Measurements from ENCODE around the gene ACTL8. TPM values are rescaled to one million over a fixed set of nuclear protein-coding genes. Genes with fewer than 3 reads are reported as not detected.

The ACTL8 gene
- total RNA-seq, 1 experiment from 2014 or later: not detected

DNA sequence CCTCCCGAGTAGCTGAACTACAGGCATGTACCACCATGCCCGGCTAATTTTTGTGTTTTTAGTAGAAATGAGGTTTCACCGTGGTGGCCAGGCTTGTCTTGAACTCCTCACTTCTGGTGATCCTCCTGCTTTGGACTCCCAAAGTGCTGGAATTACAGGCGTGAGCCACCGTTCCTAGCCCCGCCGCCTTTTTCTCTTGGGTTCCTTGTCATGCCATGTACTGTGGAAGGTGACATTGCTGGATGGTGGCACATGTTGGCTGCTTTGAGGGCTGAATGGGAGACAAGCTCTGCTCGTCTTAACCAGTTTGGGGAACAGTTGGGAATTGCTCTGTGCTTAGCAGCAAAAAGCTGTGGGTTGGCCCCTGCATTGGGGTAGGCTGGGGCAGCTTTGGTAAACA is 22.7 kb downstream of the ACTL8 start:
- CTCF ChIA-PET: no interaction called here
- H3K27ac Mint-ChIP-seq (ENCODE audit: unreplicated experiment): no peak overlapping the region
- H3K36me3 Mint-ChIP-seq (ENCODE audit: insufficient read depth, unreplicated experiment): peaks cover 4% of the 10 kb centered on the region
- H3K9me3 Mint-ChIP-seq (ENCODE audit: low read depth, unreplicated experiment): no peaks in the 10 kb centered on the region
- peaks cover 69% of the 10 kb centered on the region for H3K27me3 Mint-ChIP-seq (ENCODE audit: unreplicated experiment)
- intact Hi-C loops (cut with micrococcal nuclease; ENCODE audit: unreplicated experiment): no loop called here
- H3K4me1 Mint-ChIP-seq (ENCODE audit: low read depth, unreplicated experiment): no peaks in the 10 kb centered on the region
- no peak overlapping the region for H3K4me3 Mint-ChIP-seq (ENCODE audit: low read depth, unreplicated experiment)
- BruUV-seq (replicated peaks): no TSS peak
- DNase-seq: no peak
- TF ChIP-seq CTCF (IDR thresholded peaks at IDR 0.05; ENCODE audit: unreplicated experiment): no peak

DNA sequence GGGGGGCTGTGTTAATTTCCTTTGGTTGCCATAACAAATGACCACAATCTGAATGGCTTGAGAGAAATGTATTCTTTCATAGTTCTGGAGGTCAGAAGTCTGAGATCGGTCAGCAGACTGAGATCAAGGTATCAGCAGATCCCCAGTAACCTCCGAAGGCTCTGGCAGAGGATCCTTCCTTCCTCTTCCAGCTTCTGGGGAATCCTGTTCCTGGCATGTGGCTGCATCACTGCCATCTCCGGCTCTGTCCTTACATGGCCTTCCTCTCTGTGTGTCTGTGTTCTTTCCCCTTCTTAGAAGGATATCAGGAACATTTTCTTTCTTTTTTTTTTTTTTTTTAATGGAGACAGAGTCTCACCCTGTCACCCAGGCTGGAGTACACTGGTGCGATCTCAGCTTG is 25.8 kb downstream of the ACTL8 start:
- no TSS peak for BruUV-seq (replicated peaks)
- peaks cover 66% of the 10 kb centered on the region for H3K27me3 Mint-ChIP-seq (ENCODE audit: unreplicated experiment)
- no peak overlapping the region for H3K4me3 Mint-ChIP-seq (ENCODE audit: low read depth, unreplicated experiment)
- H3K4me1 Mint-ChIP-seq (ENCODE audit: low read depth, unreplicated experiment): no peaks in the 10 kb centered on the region
- DNase-seq: no peak
- no peak for TF ChIP-seq CTCF (IDR thresholded peaks at IDR 0.05; ENCODE audit: unreplicated experiment)
- no peak overlapping the region for H3K27ac Mint-ChIP-seq (ENCODE audit: unreplicated experiment)
- CTCF ChIA-PET: interaction anchor here (0.7 kb wide), 1 partner anchor 66 kb away, joined by 6 read pairs; no protein-coding TSS in a partner anchor
- intact Hi-C loops (cut with micrococcal nuclease; ENCODE audit: unreplicated experiment): no loop called here
- H3K9me3 Mint-ChIP-seq (ENCODE audit: low read depth, unreplicated experiment): no peaks in the 10 kb centered on the region
- H3K36me3 Mint-ChIP-seq (ENCODE audit: insufficient read depth, unreplicated experiment): no peaks in the 10 kb centered on the region

GRCh38 chr1:17789926-17790325 is 34.8 kb downstream of the ACTL8 start:
- BruUV-seq (replicated peaks): no TSS peak
- H3K27me3 Mint-ChIP-seq (ENCODE audit: unreplicated experiment): peaks cover 85% of the 10 kb centered on the region
- intact Hi-C loops (cut with micrococcal nuclease; ENCODE audit: unreplicated experiment): no loop called here
- no peaks in the 10 kb centered on the region for H3K9me3 Mint-ChIP-seq (ENCODE audit: low read depth, unreplicated experiment)
- DNase-seq: no peak
- CTCF ChIA-PET: no interaction called here
- H3K27ac Mint-ChIP-seq (ENCODE audit: unreplicated experiment): no peak overlapping the region
- no peaks in the 10 kb centered on the region for H3K36me3 Mint-ChIP-seq (ENCODE audit: insufficient read depth, unreplicated experiment)
- H3K4me3 Mint-ChIP-seq (ENCODE audit: low read depth, unreplicated experiment): no peak overlapping the region
- no peaks in the 10 kb centered on the region for H3K4me1 Mint-ChIP-seq (ENCODE audit: low read depth, unreplicated experiment)
- no peak for TF ChIP-seq CTCF (IDR thresholded peaks at IDR 0.05; ENCODE audit: unreplicated experiment)

DNA sequence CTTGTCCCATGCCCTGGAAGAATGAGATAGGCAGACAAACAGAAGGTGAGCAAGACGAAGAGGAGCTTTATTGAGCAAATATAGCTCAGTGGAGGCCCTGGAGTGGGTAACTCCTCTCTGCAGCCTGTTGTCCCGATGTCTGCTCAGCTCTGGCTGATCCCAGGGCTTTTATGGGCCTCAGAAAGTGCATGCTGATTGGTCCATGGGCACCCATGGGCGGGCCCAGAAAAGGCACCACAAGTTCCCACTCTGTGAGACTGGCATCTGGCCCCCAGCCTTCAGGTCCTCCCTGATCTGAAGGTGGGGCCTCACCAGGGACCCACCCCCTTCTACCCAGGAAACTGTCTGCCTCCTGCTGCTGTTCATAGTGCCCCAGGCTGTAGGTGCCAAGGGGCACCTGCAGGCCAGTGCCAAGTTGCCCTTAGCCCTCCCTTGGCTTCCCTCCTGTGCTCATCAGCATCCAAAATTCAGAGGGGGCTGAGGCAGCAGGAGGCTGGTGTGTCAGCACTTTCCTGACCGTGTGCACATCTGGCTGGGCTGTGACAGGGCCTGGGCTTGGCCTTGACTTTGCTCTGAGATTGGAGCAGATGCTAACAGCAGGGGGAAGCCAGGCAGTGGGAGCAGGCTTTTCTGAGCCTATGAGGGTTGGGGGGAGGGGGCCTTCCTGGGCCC is 35.4 kb downstream of the ACTL8 start:
- Mint-ChIP-seq H3K27ac (ENCODE audit: unreplicated experiment) (no peak overlapping the region), H3K36me3 (ENCODE audit: insufficient read depth, unreplicated experiment) (no peaks in the 10 kb centered on the region), H3K9me3 (ENCODE audit: low read depth, unreplicated experiment) (no peaks in the 10 kb centered on the region), H3K4me3 (ENCODE audit: low read depth, unreplicated experiment) (no peak overlapping the region), H3K4me1 (ENCODE audit: low read depth, unreplicated experiment) (no peaks in the 10 kb centered on the region), H3K27me3 (ENCODE audit: unreplicated experiment) (peaks cover 85% of the 10 kb centered on the region)
- no peak for TF ChIP-seq CTCF (IDR thresholded peaks at IDR 0.05; ENCODE audit: unreplicated experiment)
- BruUV-seq (replicated peaks): no TSS peak
- DNase-seq: no peak
- CTCF ChIA-PET: no interaction called here
- intact Hi-C loops (cut with micrococcal nuclease; ENCODE audit: unreplicated experiment): no loop called here
